HTR-8/SVneo (cell line): ENCODE results near the gene GPR132.
"Not testable (repeated sequence)": the region's sequence is repeated elsewhere in the genome, so short reads cannot be mapped to it uniquely, and the experiment has no call there.

Experiments
- DNase-seq: peaks from one replicate; pipeline ENCODE4 v3.0.0; 2011; ENCODE audit warnings: low spot score, mixed read lengths; ENCODE audit not compliant: insufficient read length
- FAIRE-seq: peaks from 2 replicates; lab custom pipeline; 2011; peaks lifted over from hg19 to GRCh38; lab: Jason Lieb, UNC

Gene GPR132

GRCh38 chr14:105047283-105048016, 17.8 kb downstream of the GPR132 start:
- no peak for FAIRE-seq
- DNase-seq, result no peak

GRCh38 chr14:105046891-105047282, 18.3 kb downstream of the GPR132 start:
- DNase-seq (no peak), FAIRE-seq (no peak)

GRCh38 chr14:105045710-105046326, 19.4 kb downstream of the GPR132 start:
- DNase-seq (peak; percentile 85), FAIRE-seq (peak; percentile 57)

GRCh38 chr14:105043641-105044040, 21.6 kb downstream of the GPR132 start:
- DNase-seq (no peak), FAIRE-seq (no peak)

- DNase-seq (no peak), FAIRE-seq (no peak)
These were observed 22.4 kb downstream of the GPR132 start for GRCh38 chr14:105042813-105043212.

- FAIRE-seq, result no peak
- DNase-seq, result no peak
These were observed 23.1 kb downstream of the GPR132 start for GRCh38 chr14:105041841-105042765.

- no peak for DNase-seq
- FAIRE-seq, result no peak
These were observed 25.6 kb downstream of the GPR132 start for GRCh38 chr14:105039458-105040205.

GRCh38 chr14:105035616-105036015, 29.6 kb downstream of the GPR132 start:
- FAIRE-seq, DNase-seq: not testable (repeated sequence)

GRCh38 chr14:105034315-105035039, 30.8 kb downstream of the GPR132 start:
- FAIRE-seq (no peak), DNase-seq (no peak)

- FAIRE-seq, DNase-seq: not testable (repeated sequence)
These were observed 31.8 kb downstream of the GPR132 start for GRCh38 chr14:105033412-105033900.

- DNase-seq, FAIRE-seq: not testable (repeated sequence)
These were observed 32.8 kb downstream of the GPR132 start for GRCh38 chr14:105032451-105032901.

- no peak for DNase-seq
- no peak for FAIRE-seq
These were observed 34.3 kb downstream of the GPR132 start for GRCh38 chr14:105030836-105031396.

GRCh38 chr14:105030194-105030593, 35.0 kb downstream of the GPR132 start:
- DNase-seq (no peak), FAIRE-seq (no peak)

GRCh38 chr14:105029402-105029801, 35.8 kb downstream of the GPR132 start:
- FAIRE-seq, result no peak
- no peak for DNase-seq

GRCh38 chr14:105028251-105028927, 36.8 kb downstream of the GPR132 start:
- no peak for FAIRE-seq
- no peak for DNase-seq

GRCh38 chr14:105027718-105028117, 37.5 kb downstream of the GPR132 start:
- not testable (repeated sequence) for FAIRE-seq

GRCh38 chr14:105026802-105027563, 38.2 kb downstream of the GPR132 start:
- FAIRE-seq (no peak), DNase-seq (no peak)

More at GRCh38 chr14:105027718-105028117, 37.5 kb downstream of the GPR132 start:
- DNase-seq, result not testable (repeated sequence)
